Measurements from ENCODE around the gene ACSL1.

Gene ACSL1

DNA sequence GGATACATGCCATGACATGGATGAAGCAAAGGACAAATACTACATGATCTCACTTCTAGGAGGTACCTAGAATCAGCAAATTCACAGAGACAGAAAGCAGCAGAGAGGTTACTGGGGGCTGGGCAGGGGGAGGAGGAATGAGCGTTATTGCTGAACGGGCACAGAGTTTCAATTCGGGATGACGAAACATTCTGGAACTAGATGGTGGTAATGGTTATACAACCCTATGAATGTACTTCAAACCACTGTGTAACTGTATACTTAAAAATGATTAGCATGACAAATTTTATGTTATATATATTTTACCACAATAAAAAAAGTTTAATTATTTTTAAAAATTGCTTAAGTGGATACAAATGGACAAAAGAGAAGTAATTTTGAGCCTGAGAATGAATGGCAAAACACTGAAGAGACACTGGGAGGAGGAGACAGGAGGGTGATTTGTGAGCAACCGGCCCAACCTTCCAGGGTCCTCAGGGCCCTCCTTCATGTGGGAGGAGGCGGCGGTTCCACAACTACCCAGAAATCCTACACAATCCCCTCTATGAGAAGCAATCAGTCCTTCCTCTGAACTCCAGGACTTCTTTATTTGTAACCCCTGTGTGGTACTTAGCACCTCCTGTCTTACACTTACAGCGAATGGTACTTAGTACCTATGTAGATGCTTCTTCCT lies 14.1 kb downstream of the ACSL1 start:
- peak; percentile 74 for DNase-seq (ENCODE audit: low read depth)

DNA sequence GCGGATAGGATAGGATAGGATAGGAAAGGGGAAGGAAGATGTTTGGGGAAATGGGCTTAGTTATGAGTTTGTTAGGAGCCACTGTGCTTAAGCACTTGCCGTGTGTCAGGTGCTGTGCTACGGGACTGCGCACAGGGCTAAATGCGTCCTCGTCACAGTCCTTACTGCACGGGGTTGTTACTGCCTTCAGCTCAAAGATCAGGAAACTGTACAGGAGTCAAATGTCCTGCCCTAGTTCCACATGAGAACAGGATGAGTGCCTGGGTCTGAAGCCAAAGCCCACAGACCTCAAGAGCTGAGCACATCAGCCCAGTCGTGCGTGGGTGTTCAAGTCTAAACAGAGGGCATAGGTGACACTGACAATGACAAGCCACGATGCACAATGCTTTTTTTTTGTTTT lies 15.0 kb downstream of the ACSL1 start:
- no peak for DNase-seq (ENCODE audit: low read depth)

DNA sequence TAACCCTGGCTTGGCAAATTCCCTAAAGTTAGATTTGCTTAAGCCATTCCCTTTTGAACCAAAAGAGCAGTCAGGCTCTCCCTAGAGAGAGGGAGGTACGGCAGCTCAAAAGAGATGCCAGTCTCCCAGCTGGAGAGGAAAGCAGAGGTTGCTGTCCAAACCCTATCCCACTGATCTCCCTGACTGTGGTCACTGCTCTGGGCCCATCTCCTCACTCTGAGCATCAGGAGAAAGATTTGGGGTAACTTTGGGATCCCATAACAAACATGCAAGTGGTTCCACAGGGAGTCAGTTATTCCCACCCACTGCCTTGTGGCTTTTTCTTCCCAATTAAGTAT lies 17.1 kb downstream of the ACSL1 start:
- DNase-seq (ENCODE audit: low read depth), result no peak

DNA sequence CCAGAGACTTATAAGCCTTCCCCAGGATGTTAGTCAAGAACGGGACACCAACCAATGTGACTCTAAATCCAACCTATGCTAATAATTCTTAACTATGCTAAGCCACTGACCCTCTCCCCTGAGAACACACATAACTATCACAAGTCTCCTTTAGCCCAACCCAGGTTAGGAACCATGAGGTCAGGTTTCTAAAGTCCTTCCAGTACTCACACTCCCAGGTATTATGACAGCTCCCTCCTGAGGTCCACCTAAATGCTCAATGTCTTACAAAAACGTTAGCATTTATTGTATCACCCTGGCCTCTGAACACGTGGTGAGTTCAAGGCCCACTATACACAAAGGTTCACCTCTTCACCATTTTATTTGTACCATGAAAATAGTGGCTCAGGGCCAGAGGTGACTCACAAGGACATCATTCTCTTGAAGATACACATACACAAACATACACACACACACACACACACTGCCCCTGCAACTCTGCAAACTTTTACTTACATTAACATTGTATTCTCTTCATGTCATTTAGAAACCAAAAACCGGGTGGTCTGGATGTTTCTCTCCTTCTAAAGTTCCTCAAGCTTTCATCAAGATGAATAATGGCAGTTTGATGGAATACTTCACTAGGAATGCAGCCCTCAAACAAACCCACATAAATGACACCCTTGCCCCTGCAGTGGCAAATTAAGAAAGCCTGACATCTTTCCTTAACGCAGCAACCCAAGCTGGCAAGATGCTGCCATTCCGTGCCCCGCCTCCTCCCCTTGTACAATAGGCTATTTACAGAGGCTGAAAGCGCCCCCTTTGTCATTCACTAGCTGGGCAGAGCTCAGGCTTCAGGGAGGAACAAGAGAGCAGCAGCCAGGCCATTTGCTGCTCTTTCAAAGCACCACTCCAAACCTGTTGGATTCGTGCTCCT lies 17.7 kb downstream of the ACSL1 start:
- DNase-seq (ENCODE audit: low read depth), result peak; percentile 85

DNA sequence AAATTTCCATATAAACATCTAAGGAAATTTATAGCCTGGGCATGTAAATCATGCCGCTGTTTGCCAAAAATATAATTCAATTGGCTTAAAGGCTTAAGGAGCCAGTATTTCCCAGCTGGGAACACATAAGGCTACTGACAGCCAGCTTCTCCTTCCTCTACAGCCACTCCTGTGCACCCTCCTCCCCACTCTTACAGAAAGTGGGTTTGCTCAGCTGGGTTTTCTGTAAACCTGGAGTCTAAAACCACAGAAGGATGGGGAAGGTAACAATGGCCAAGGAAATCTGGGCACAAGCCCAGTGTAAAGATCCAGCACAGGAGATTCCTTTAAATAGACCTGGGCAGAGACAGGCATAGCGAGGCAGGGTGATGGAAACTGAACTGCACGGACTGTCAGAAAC lies 18.5 kb downstream of the ACSL1 start:
- DNase-seq (ENCODE audit: low read depth), result peak; percentile 25

DNA sequence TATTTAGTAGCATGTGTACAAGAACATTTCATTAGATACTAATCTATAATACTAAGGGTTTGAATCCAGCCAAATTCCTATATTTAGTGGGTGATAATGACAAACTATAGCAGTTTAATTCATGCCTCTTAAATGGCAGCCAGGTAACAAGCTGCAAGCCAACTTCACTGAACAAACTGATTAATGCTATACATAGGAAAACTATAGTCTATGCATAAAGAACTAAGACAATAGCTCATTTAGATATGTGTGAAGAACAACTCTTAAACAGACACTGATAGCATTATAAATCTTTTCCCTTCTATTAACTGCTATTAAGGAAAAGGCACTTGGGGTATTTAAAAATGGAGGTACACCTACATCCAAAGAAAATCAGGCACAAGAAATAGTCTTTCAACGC lies 19.1 kb downstream of the ACSL1 start:
- DNase-seq (ENCODE audit: low read depth), result no peak

DNA sequence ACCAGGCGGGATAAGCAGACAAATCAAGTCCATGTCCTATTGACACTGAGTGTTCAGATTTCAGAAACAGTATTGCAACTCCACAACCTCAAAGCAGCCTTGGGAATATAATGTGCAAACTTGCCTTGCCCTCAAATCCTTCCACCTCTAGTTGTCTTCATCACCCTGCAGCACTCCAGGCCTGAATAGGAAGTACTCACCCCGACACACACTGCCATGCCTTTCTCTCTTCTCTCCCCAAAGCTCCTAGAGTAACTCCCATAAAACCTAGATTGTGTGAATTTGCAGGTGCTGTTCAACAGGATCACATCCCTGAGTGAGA lies 19.6 kb downstream of the ACSL1 start:
- no peak for DNase-seq (ENCODE audit: low read depth)

DNA sequence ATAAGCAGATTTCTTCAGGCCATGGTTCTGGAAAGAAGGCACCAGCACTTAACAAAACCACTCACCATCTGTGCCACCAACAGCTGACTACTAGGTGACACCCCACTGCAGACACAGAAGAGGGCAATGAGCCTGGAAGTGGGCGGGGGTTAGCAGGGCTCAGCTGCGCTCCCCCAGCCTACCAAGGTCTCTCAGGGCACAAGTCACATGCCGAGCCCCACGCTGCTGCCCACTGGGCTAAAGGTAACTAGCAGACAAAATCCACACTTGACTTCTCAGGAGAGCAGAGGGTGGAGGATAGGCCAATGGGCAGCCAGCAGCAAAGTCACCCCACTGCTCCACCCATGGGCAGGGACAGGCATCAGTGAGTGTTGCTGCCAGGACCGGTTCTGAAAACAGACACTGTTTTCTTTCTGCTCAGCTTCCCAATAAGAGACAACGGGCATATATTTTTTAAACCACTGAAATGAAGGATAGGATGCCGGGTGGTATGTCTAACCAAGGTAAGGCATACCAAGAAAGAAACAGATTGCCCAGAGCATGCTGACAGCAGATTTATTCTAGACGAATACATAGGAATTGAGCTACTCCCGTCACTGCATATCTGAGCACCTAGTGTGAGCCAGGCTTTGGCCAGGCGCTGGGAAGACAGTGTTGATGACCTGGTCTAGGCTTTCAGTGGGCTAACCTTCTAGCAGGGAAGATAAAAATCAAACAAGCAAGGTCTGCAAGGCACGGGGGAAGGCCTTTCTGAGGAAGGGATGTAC lies 20.1 kb downstream of the ACSL1 start:
- no peak for DNase-seq (ENCODE audit: low read depth)

DNA sequence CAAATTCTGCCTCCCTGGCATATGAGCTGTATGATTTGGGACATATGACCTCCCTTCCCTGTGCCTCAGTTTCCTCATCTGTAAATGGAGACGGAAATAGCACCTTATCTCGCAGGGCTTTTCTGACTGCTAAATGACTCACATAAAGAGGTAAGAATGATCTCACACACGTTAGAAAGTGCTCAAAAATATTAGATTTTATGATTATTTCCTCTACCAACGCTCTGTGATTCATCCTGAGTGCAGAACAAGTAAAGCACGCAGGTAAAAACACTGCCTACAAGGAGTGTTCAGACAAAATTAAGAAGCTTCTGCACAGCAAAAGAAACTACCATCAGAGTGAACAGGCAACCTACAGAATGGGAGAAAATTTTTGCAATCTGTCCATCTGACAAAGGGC lies 21.1 kb downstream of the ACSL1 start:
- no peak for DNase-seq (ENCODE audit: low read depth)

DNA sequence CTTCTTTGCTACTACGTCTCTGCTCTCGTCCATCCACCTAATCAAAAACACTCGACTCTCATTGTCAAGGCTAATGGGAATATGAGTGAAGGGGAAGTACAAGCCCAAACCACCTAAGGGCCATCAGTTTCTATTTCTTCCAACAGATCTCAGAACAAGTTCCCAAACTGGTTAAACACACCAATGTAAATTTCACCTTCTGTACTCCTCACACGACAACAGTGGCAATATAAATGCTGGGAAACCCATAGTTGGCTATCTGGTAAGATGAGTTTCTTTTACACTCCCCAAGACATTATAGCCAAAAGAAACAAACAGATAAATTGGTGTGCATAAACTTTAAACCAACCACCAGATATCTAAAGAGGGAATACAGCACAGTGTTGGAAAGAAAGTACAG lies 21.9 kb downstream of the ACSL1 start:
- no peak for DNase-seq (ENCODE audit: low read depth)

DNA sequence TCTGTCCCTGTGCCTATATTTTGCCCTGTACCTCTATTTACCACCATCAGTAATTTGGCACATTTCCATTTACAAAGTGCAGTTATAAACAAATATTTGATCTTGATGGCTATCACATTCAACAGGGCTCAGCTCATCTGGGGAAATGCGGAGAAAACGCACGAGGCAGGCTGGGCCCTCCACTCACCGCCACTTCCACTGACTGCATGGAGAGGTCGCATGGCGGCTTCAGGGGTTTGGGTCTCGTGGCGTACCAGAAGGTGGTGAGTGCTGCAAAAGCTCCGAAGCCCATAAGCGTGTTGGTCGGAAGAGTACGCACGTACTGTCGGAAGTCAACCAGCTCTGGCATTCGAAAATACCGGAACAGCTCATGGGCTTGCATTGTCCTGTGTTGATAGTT lies 22.6 kb downstream of the ACSL1 start:
- DNase-seq (ENCODE audit: low read depth), result no peak

DNA sequence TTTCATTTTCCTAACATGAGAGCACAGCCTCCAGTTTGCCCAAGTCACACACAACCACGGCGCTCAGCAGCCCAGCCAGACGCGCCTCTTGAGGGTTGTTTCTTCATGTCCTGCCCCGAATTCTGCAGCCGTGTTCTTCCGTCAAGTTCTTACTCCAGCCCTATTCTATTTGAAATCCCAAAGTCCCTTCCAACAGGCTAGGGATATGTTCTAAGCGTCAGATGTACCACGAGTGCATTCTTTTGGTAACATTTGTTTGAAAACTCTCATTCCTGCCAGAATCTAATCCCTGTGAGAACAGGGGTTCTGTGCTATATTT lies 23.1 kb downstream of the ACSL1 start:
- DNase-seq (ENCODE audit: low read depth), result peak; percentile 53

DNA sequence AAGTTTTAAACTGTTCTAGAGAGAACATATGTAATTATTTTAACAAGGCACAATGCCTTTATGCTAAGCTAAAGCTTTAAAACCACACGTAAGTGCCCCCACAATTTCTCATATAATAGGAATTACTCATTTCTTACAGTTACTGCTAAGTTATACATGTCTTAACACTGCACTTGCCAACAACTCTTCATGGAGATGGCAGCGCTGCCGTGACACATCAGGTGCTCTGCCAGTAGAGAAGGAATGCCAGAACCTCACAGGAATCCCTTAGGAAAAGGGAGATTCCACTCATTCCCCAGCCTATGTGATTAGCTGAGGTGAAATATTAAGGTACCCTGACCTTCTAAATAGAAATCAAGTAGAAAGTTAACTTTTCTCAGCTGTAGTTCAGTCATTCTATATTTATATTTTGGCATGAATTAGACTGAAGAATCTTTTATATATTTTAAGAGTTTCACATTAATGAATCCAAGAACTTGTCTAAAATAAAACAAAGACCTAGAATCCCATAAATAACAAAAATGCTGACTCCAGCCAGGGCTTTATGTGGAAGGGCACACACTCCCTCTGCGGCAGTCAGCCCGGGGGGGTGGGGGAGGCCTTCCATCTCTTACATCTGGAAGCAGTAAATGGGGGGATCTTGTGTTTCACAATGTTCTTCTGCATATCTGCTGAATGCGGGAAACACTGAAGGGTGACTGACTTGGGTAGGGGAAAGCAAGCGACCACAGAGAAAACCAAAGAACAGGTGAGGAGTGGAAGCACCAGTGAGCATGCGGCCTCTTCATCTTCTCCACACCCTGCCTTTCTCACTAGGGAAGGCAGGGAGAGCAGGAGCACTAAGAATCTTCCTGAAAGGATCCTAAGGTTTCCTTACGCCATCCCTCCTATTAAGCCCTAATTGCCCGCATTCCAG lies 23.7 kb downstream of the ACSL1 start:
- peak; percentile 62 for DNase-seq (ENCODE audit: low read depth)

DNA sequence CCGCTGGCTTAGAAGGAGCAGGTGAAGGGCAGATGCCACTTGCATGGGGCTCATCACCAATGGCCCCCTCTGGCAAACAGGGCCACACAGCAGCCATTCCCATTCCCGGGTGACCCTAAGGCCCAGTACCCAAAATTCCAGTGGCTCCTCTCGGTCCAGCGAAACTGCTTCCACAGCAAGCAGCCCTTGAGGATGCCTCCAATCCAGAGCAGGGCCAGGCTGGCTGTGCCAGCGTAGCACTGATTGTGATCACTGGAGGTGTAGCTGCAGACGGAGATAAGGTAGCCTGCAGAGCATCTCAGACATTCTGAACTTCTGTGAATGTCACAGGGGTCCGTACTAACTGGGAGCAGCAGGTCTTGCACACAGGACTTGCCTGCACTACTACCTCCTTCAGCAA lies 27.3 kb downstream of the ACSL1 start:
- DNase-seq (ENCODE audit: low read depth), result no peak

DNA sequence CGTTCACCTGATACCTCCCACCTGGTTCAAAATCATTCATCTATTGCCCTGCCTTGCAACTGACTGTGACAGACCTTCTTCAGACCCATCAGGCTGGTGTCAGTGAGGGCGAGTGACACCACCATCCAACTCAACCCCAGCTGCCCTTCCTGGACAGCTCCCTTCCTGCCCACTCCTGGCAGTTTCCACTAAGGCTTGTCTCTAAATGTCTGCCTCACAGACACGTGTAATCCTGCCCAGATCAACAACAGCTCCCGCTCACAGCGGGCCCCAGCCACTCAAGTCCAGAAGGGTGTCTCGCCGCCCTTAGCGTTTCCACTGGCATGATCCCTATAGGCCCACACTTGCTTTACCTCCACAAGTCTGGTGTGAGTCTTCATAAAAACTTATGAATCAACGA lies 28.9 kb downstream of the ACSL1 start:
- DNase-seq (ENCODE audit: low read depth), result no peak

DNA sequence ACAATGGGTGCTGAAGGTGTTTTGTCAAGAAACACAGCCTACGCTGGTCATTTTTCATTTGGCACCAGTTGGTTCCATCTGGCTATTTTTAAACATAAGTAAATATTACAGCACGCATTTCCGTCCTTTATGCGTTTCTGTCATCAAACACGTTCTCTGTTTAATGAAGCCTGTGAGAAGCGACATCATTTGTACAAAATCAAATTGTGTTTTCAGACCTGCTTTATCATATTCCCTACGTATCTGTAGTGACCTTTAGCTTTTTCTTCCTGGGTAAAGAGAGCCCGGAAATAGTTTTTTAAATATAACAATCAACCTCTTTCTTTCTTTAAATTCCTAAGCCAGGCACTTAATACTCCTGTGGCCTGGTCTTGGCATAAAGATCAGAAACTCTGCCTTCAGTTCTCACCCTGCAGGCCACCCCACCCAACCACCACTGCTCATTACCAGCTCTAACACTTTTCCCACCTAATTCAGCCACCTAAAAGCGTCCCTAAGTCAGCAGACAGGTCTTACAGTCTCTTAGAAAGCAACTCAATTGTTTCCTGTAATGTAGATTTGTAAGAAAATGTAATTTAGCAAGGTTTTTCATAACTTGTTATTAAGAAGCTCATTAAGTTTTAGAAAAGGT lies 30.4 kb downstream of the ACSL1 start:
- DNase-seq (ENCODE audit: low read depth), result no peak

DNA sequence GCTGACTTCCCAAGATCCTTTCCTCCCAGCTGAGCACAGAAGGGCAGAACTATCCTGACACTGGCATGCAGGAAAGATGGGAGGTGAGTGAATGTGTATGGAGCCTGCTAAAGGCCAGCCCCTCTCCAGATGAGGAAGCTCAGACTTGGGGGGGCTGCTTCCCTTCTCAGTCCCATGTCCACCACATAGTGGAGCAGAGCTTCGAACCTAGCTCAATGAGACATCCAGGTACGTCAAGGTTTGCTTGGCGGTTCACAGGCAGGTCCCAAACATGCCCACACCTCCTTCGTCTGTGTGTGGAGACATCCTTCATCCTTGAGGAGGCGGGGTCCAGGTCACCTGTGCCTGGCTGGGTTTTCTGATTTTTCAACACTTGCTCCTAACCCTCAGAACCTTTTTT lies 31.3 kb downstream of the ACSL1 start:
- DNase-seq (ENCODE audit: low read depth), result no peak

DNA sequence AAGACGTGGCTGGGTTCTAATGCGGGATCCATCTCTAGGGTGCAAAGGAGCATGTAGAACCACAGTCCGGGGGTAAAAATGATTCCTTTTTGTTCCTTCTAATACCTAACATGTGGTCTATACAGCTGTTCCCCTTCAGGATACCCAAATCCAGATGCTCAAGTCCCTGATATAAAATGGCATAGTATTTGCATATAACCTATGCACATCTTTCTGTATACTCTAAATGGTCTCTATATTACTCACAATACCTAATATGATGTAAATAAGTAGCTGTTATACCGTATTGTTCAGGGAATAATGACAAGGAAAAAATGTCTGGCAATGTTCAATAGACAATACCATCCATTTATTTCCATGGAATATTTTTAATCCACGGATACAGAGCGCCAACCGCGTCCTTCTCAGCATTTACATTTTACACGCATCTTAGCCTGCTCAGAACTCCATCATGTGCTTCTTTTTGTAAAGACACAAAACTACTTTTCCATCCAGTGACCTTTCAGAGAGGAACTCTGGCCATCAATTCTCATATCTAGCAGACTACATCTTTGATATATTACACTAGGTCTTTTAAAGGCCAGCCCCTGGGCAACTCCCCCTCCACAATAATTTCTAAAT lies 31.9 kb downstream of the ACSL1 start:
- DNase-seq (ENCODE audit: low read depth), result no peak

DNA sequence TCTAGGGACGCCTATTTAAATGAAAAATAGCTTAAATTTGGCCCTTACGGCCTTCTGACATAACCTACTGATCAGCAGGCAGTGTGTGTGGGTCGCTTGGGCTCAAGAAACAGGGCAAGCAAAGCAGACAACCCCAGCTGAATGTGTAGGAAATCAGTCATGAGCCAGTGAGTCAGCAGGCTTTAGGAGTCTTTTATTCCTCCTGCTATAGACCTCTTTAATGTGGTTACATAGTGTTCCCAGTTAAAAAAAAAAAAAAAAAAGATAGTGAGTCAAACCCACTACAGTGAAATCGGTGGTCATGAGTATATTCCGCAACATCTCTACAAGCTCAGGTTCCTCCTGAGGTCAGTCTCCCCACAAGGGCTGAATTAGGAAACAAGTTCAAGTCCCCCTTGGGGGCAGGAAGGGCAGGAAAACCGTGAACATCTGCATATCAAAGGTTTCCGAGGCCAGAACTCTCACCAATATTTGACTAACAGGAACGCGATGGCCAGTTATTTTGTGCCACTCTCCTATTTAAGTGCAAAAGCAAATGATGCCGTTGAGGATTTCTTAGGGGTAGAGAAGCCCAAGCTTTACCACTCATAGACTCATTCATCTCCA lies 32.7 kb downstream of the ACSL1 start:
- peak; percentile 99 for DNase-seq (ENCODE audit: low read depth)

DNA sequence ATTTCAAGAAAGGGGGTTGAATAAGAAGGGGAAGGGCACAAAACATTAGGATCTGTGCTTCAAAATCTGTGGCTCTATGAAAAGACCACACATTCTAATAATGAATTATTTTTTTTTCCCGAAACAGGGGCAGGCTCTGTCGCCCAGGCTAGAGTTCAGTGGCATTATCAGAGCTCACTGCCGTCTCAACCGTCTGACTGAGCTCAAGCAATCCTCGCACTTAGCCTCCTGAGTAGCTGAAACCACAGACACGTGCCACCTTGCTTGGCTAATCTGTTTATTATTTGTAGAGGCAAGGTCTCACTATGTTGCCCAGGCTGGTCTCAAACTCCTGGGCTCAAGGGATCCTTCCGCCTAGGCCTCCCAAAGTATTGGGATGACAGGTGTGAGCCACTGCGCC lies 33.4 kb downstream of the ACSL1 start:
- peak; percentile 76 for DNase-seq (ENCODE audit: low read depth)

DNA sequence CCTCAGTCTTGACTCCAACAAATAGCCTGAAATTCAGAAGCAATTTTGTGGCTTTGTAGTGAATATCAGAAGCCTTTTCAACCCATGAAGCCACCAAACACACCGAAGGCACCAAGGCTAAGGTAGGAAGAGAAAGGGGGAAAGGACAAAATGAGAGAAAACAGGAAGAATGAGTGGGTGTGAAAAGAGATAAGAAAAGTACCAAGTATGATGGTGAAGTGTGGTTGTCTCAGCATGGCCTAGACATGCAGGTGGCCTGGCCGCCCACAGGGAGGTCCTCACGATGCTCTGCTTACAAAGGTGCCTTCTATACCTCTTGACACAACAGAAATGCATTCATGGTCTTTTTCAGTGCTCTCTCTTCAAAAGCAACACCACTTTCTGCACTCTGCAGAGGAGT lies 34.9 kb downstream of the ACSL1 start:
- no peak for DNase-seq (ENCODE audit: low read depth)
